Right cardiac atrium (tissue), 5 donors: ENCODE measurements around the gene CCDC68. TPM values are rescaled to one million over a fixed set of nuclear protein-coding genes. Genes with fewer than 3 reads are reported as not detected.
A peak's percentile ranks its signal among the peaks of the same experiment; 100 is the strongest.

Experiments
- ATAC-seq, 2 donors: fragments of 200-7000 bp; cut with Tn5 transposase; one replicate each; pipeline versions ENCODE4 v1.8.0 to v1.9.1; 2020; ENCODE audit warnings: moderate library complexity in 2 of 2, mild to moderate bottlenecking in 1 of 2
- DNase-seq, 3 donors: peaks; one replicate each; pipeline ENCODE4 v3.0.0-alpha.2; 2020
- H3K27ac ChIP-seq: one replicate; pipeline ENCODE4 v1.5.1; 2013; ENCODE audit warnings: mild to moderate bottlenecking, low read length, control low read depth, moderate library complexity
- H3K27me3 ChIP-seq: one replicate; pipeline ENCODE4 v1.6.1; 2013; ENCODE audit not compliant: control insufficient read depth, insufficient read depth
- H3K4me1 ChIP-seq: one replicate; pipeline ENCODE4 v1.6.1; 2013; ENCODE audit warnings: low read length; ENCODE audit not compliant: control insufficient read depth, insufficient read depth
- H3K4me3 ChIP-seq: one replicate; pipeline ENCODE4 v1.5.1; 2013; ENCODE audit warnings: low read length, control low read depth
- H3K9me3 ChIP-seq: one replicate; pipeline ENCODE4 v1.6.1; 2013; ENCODE audit warnings: low read length; ENCODE audit not compliant: control insufficient read depth
- WGBS: extraction: QIAGEN DNeasy Blood & Tissue Kit; methylation state at CpG from one replicate; pipeline ENCODE4 v1.1.7; 2013; 5-methylcytosine and 5-hydroxymethylcytosine counted together
- intact Hi-C, 4 donors: fragments of 100-400 bp; cut with DNase I; formaldehyde crosslinking; loops; one replicate each; pipeline versions ENCODE4 v1.11.0 to v1.14.0; 2022 to 2023
- polyA plus RNA-seq: library from polyadenylated mRNA; stranded (reverse); fragments of 200-250 nt; gene quantifications from one replicate; pipeline ENCODE4 v1.2.3, GENCODE V29; 2013
- total RNA-seq, 4 donors: library from RNA; stranded (reverse); fragmentation: NEBNext Ultra II Directional; extraction: Animal tissue kit (Norgen Biotek cat#: 25700); gene quantifications; one replicate each; pipeline ENCODE4 v1.2.1, GENCODE V29; 2021
- donor health status: healthy with polysubstance abuse.
- donor health status: DM: no; HTN: yes; CAD: no.
- donor health status: DM: no; HTN: no; CAD: no.
- donor health status: DM: no; HTN: yes; CAD: no; lungs with severe emphysema.
- donor health status: DM: yes; HTN: yes; CAD: no.

The CCDC68 gene
- total and polyA plus RNA-seq, 5 donors = 4.1 to 8.9 (median 6.1) TPM

DNA sequence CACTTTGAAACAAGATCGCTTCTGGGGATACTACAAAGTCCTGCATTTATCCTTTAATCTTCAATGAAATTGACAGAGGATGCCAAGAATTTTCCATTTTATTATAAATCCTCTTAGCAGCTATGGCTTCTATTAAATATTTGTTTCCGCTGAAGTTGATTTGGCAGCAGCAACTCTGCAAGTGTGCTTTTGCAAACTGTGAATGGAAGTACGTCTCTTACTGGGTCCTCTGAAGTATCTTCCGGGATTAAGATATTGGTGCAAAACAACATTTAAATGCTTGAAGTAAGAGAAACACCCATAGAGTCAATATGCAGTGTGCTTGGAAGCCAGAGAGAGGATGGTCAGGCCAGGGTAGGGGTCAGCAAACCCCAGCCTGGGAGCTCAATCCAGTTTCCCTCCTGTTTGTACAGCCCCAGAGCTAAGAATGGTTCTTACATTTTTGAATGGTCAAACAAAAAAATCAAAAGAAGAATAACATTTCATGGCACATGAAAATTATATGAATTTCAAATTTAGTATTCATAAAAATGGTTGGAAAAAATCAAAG lies 13.6 kb downstream of the CCDC68 start:
- intact Hi-C loops = no loop called here
- Histone ChIP-seq H3K27me3 (no peaks in the 10 kb centered on the region), H3K4me1 (no peaks in the 10 kb centered on the region), H3K9me3 (no peaks in the 10 kb centered on the region), H3K27ac (peak overlapping the region; percentile 77), H3K4me3 (peak overlapping the region; percentile 68)
- ATAC-seq (peak; percentile 57 to 59), DNase-seq (no peak)
- WGBS = 43% methylated on average over 4 of the region's 4 CpGs

DNA sequence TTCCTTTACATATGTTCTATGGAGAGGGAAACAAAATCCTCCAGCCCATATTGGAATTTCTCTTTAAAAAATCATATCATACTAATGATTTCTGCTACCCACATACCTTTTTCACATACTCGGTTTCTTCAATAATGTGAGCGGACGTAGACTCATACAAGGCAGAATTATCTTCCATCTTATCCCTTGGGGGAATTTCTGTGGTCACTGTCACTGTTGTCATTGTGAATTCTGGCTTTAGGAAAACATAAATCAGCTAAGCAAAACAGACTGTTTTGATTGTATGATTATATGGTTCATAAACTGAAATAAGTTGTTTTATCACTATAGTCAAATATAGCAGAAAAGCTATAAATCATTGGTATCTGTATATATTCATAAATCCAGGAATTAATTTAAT lies 16.7 kb downstream of the CCDC68 start:
- no peaks in the 10 kb centered on the region for H3K9me3 ChIP-seq
- H3K27ac ChIP-seq = no peak overlapping the region
- 93% methylated on average over 3 of the region's 3 CpGs for whole genome bisulfite sequencing
- H3K4me3 ChIP-seq = no peak overlapping the region
- ATAC-seq (no peak), DNase-seq (no peak)
- intact Hi-C loops = no loop called here
- no peaks in the 10 kb centered on the region for H3K4me1 ChIP-seq
- no peaks in the 10 kb centered on the region for H3K27me3 ChIP-seq

DNA sequence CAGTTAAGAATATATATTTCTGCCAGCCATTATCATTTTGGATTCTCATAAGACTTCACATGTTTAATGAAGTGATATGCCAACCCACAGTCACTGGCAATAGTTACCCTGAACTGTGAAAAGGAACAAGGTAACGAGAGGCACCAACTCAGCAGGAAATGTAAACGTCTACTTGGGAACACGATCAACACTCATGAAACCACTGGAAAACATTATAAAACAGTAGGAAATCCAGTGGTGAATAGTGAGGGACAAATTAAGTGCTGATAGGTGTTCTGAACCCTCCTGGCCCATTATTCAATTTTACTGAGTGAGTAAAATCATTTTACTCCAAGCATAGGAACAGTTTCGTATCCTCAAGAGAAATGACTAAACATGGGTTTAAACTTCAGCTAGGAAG lies 17.1 kb downstream of the CCDC68 start:
- WGBS = 62% methylated on average over 4 of the region's 4 CpGs
- DNase-seq = no peak
- no peaks in the 10 kb centered on the region for H3K4me1 ChIP-seq
- intact Hi-C loops = no loop called here
- no peak for ATAC-seq
- H3K4me3 ChIP-seq = no peak overlapping the region
- no peaks in the 10 kb centered on the region for H3K9me3 ChIP-seq
- H3K27me3 ChIP-seq = no peaks in the 10 kb centered on the region
- no peak overlapping the region for H3K27ac ChIP-seq

DNA sequence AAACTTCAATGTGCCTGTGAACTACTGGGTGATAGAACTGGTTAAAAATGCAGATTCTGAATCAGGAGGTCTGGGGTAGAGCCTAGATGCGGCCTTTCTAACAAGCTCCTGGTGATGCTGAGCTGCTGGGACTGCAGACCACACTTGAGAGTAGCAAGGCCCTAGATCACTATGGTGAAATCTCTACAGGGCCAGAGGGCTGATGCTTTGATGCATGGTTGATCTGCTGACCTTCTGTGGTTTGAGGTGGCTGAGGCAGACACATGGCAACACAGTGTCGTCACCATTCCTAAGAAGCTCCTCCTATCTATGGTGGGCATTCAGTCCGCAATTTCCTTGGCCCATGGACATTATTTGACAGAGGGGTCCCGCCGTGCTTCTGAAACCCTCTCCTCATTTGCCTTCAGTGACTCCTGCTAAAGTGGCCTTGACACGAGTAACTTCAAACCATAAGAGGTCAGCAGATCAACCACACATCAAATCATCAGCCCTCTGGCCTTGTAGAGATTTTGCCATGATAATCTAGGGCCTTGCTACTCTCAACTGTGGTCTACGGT lies 19.8 kb downstream of the CCDC68 start:
- no peaks in the 10 kb centered on the region for H3K9me3 ChIP-seq
- no peak overlapping the region for H3K4me3 ChIP-seq
- DNase-seq (no peak), ATAC-seq (no peak)
- WGBS = 94% methylated on average over 7 of the region's 7 CpGs
- H3K27ac ChIP-seq = no peak overlapping the region
- no peaks in the 10 kb centered on the region for H3K4me1 ChIP-seq
- H3K27me3 ChIP-seq = no peaks in the 10 kb centered on the region
- intact Hi-C loops = no loop called here

DNA sequence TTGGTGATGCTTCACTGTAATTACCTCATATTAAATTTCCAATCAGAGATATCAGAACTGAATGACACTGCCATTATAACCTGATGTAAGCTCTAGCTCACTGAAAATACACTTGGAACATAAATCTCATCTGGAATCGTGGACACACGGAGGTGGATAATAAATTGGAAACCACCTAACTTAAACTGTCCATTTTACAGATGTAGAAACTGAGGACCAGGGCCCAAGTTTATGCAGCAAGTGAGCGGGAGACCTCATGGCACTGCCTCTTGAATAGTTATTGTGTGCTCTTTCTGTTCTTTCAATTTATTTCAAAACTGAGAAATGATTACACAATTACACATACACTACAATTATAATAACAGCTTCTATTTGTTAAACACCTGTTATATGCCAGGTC lies 20.8 kb downstream of the CCDC68 start:
- WGBS = 92% methylated on average over 3 of the region's 3 CpGs
- no peak overlapping the region for H3K27ac ChIP-seq
- H3K4me3 ChIP-seq = no peak overlapping the region
- ATAC-seq = no peak
- no peak for DNase-seq
- H3K27me3 ChIP-seq = no peaks in the 10 kb centered on the region
- no peaks in the 10 kb centered on the region for H3K4me1 ChIP-seq
- H3K9me3 ChIP-seq = no peaks in the 10 kb centered on the region
- intact Hi-C loops = no loop called here

DNA sequence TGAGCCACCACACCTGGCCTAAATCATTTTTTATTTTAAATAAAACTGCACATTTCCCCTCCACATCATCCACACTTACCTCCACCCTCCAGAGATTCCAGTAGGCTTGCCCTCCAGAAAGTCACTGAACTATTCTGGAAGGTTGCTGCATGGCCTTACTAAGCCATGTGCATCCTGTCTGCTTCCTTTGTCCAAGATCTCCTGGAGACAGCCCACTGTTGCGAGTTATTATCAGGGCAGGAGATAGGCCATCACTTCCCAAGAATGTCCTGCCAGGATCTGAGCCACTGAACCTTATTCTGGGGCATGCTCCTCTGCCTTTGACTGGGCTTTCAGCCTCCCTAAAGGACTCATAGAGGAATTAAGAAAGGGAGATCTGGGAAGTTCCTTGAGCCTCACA lies 26.8 kb downstream of the CCDC68 start:
- Histone ChIP-seq H3K4me3 (no peak overlapping the region), H3K9me3 (no peaks in the 10 kb centered on the region), H3K27ac (no peak overlapping the region), H3K27me3 (no peaks in the 10 kb centered on the region), H3K4me1 (no peaks in the 10 kb centered on the region)
- DNase-seq (no peak), ATAC-seq (peak in 1 of 2 donors; percentile 59)
- intact Hi-C loops = no loop called here
- 0% methylated on average over 1 of the region's 1 CpG for WGBS

DNA sequence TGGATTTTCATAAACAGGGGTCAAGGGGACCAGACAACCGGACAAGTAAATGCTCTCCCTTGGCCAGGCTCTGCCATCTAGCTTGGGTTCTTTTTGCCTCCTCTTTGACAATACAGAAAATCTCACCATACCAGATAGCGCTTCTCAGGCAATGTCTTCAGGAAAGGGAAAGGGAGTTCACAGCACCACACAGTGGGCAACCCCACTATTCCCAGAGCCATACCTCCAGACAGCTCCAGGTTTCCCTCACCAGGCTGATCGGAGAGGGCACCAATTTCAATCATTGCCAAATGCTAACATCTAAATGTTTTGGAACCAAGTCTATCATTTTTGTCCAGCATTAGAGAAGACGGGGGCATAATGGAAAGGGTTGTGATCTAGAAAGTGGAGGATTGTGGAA lies 28.1 kb downstream of the CCDC68 start:
- ATAC-seq = no peak
- intact Hi-C loops = no loop called here
- 99% methylated on average over 4 of the region's 4 CpGs for WGBS
- H3K27me3 ChIP-seq = no peaks in the 10 kb centered on the region
- H3K4me1 ChIP-seq = no peaks in the 10 kb centered on the region
- no peak overlapping the region for H3K4me3 ChIP-seq
- no peak overlapping the region for H3K27ac ChIP-seq
- no peaks in the 10 kb centered on the region for H3K9me3 ChIP-seq
- DNase-seq = no peak

DNA sequence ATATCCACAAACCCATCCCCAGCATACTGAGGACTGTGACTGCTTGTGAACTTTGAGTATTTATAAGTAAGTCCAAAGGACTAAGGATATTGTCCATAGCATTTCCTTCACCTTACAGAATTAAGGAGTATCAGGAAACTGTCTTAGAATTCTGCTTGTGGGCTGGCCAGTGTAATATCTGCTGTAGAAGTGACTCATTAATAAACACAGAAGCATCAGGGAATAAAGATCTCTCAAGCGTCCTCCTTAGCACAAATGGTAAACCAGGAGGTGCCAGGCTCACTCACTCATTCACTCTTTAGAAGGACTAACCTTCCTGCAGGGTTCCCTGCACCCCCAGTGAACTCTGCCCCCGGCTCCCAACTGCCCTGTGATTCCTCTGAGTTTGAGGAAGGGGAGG lies 31.0 kb downstream of the CCDC68 start:
- no peaks in the 10 kb centered on the region for H3K27me3 ChIP-seq
- H3K4me1 ChIP-seq = no peaks in the 10 kb centered on the region
- H3K27ac ChIP-seq = no peak overlapping the region
- no peak overlapping the region for H3K4me3 ChIP-seq
- intact Hi-C loops = no loop called here
- no peaks in the 10 kb centered on the region for H3K9me3 ChIP-seq
- WGBS = 84% methylated on average over 2 of the region's 2 CpGs
- DNase-seq = no peak
- no peak for ATAC-seq

DNA sequence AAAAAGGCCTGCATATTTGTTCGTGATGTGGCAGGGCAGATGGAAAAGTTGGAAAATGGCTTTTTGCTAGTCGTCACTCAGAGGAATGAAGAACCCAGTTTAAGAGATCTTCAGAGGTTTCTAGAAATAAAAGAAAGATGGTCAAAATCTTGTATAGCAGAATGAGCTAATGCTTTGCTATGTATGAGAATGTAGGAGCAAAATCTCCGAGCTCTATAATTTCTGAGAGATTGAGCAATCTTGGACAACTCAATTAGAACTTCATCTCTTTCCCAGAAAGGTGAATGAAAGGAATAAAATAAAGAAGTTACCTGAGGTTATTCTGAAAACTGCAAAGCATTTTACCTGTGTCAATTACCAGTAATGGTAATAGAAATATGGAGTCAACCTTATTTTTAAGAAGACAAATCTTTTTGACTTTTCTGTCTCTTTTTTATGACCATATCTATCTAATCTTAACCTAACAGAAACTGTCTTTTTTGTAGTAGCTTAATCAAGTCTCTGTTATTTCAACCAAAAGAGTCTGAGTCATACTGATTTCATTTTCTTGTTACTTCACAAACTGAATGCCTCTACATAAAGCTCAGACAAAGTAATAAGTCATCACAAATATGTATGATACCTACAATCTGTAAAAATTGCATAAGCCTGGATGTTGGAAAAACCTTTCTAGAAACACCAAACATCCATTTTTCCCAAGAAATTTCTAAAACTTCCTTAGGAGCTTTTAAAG lies 32.5 kb downstream of the CCDC68 start:
- H3K4me3 ChIP-seq = no peak overlapping the region
- H3K27me3 ChIP-seq = no peaks in the 10 kb centered on the region
- ATAC-seq (no peak), DNase-seq (no peak)
- WGBS = 95% methylated on average over 3 of the region's 3 CpGs
- intact Hi-C loops = no loop called here
- no peak overlapping the region for H3K27ac ChIP-seq
- no peaks in the 10 kb centered on the region for H3K9me3 ChIP-seq
- no peaks in the 10 kb centered on the region for H3K4me1 ChIP-seq

DNA sequence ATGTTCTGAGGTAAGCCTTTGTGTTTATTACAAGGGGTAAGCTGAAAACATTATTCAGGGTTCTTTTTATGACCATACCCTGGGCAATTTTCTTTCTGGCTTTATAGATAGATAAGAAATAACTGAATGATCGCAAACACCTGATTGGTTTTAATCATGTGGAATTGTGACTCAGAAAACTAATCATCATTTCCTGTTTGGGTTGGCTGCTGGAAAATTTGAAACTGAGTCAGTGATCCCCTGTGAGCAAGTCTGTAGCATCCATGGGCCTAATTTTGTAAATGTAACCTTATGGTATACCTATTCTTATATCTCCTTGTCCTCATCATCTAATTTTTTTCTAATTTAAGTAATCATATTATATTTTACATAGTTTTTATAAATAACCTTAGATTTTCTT lies 34.3 kb downstream of the CCDC68 start:
- H3K27me3 ChIP-seq = no peaks in the 10 kb centered on the region
- no peaks in the 10 kb centered on the region for H3K9me3 ChIP-seq
- no peaks in the 10 kb centered on the region for H3K4me1 ChIP-seq
- 71% methylated on average over 1 of the region's 1 CpG for WGBS
- intact Hi-C loops = no loop called here
- H3K4me3 ChIP-seq = no peak overlapping the region
- ATAC-seq (no peak), DNase-seq (no peak)
- H3K27ac ChIP-seq = no peak overlapping the region

DNA sequence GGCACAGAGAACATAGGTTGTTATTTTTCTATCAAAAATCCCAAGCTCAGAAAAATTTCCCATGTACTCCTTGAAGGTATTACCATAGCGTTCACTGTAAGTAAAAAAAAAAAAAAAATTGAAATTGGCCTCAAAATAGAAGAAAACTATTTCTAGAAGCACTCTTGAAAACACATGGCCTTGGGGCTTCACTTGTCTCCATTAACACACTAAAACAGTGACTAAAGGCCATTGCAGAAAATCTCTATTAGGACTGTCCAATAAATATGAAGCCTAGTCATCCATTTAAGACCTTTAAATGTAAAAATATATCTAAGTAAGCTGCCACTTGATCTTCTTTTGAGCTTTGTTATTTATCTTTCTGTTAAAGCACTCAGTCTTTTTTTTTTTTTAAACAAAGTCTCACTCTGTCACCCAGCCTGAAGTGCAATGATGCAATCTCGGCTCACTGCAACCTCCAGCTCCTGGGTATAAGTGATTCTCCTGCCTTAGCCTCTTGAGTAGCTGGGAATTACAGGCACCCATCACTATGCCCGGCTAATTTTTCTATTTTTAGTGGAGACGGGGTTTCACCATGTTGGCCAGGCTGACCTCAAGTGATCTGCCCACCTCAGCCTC lies 35.8 kb downstream of the CCDC68 start:
- ATAC-seq = no peak
- 78% methylated on average over 4 of the region's 4 CpGs for WGBS

More for the DNA sequence above, 35.8 kb downstream of the CCDC68 start:
- intact Hi-C loops = no loop called here
- no peak overlapping the region for H3K4me3 ChIP-seq
- no peaks in the 10 kb centered on the region for H3K27me3 ChIP-seq
- H3K9me3 ChIP-seq = no peaks in the 10 kb centered on the region
- H3K4me1 ChIP-seq = no peaks in the 10 kb centered on the region
- H3K27ac ChIP-seq = no peak overlapping the region
- no peak for DNase-seq
